ENCODE measurements around the gene GIPC3. TPM values are rescaled to one million over a fixed set of nuclear protein-coding genes. Genes with fewer than 3 reads are reported as not detected.
A peak's percentile ranks its signal among the peaks of the same experiment; 100 is the strongest.

The GIPC3 gene
- total RNA-seq, 2 donors from 2014 or later = 0.93 to 1.5 TPM

GRCh38 chr19:3536429-3537100 lies 48.7 kb upstream of the GIPC3 start:
- Mint-ChIP-seq H3K4me3 (no peak overlapping the region), H3K4me1 (no peaks in the 10 kb centered on the region), H3K27me3 (ENCODE audit: insufficient read depth) (no peaks in the 10 kb centered on the region), H3K36me3 (ENCODE audit: low read depth) (peaks cover 45% of the 10 kb centered on the region), H3K9me3 (no peaks in the 10 kb centered on the region), H3K27ac (no peak overlapping the region)
- DNase-seq = no peak
- TF ChIP-seq CTCF (conservative IDR thresholded peaks at IDR 0.05) = no peak
- Histone ChIP-seq H3K36me3 (ENCODE audit: control insufficient read depth, insufficient read depth, low read length) (peaks cover 30% of the 10 kb centered on the region), H3K9ac (ENCODE audit: extremely low read depth, low read length, poor library complexity, severe bottlenecking) (no peak overlapping the region), H3K4me1 (ENCODE audit: control insufficient read depth, insufficient read depth, low read length) (no peaks in the 10 kb centered on the region), H3K4me3 (ENCODE audit: low read length) (no peak overlapping the region), H3K27ac (ENCODE audit: low read depth, low read length) (peak overlapping the region; percentile 32), H3K9me3 (ENCODE audit: control insufficient read depth, low read length) (no peaks in the 10 kb centered on the region), H3K27me3 (ENCODE audit: control insufficient read depth, insufficient read depth, low read length, poor library complexity, severe bottlenecking) (no peaks in the 10 kb centered on the region)
- 95 to 98% methylated on average over 19 to 27 of the region's 27 CpGs for WGBS, 2 experiments (ENCODE audit: insufficient coverage in 1 of 2, insufficient read length in 1 of 2)

GRCh38 chr19:3537101-3537437 lies 48.2 kb upstream of the GIPC3 start:
- H3K4me3 ChIP-seq (ENCODE audit: low read length) = no peak overlapping the region
- H3K27ac ChIP-seq (ENCODE audit: low read depth, low read length) = no peak overlapping the region
- DNase-seq = no peak

GRCh38 chr19:3537438-3538240 lies 47.6 kb upstream of the GIPC3 start:
- peaks cover 41% of the 10 kb centered on the region for H3K36me3 Mint-ChIP-seq (ENCODE audit: low read depth)
- Histone ChIP-seq H3K9me3 (ENCODE audit: control insufficient read depth, low read length) (no peaks in the 10 kb centered on the region), H3K27ac (ENCODE audit: low read depth, low read length) (no peak overlapping the region), H3K4me3 (ENCODE audit: low read length) (no peak overlapping the region), H3K9ac (ENCODE audit: extremely low read depth, low read length, poor library complexity, severe bottlenecking) (no peak overlapping the region), H3K4me1 (ENCODE audit: control insufficient read depth, insufficient read depth, low read length) (no peaks in the 10 kb centered on the region), H3K36me3 (ENCODE audit: control insufficient read depth, insufficient read depth, low read length) (peaks cover 30% of the 10 kb centered on the region), H3K27me3 (ENCODE audit: control insufficient read depth, insufficient read depth, low read length, poor library complexity, severe bottlenecking) (no peaks in the 10 kb centered on the region)
- no peak for DNase-seq
- 92 to 97% methylated on average over 12 to 22 of the region's 22 CpGs for WGBS, 2 experiments (ENCODE audit: insufficient coverage in 1 of 2, insufficient read length in 1 of 2)
- no peaks in the 10 kb centered on the region for H3K9me3 Mint-ChIP-seq
- no peaks in the 10 kb centered on the region for H3K4me1 Mint-ChIP-seq
- no peaks in the 10 kb centered on the region for H3K27me3 Mint-ChIP-seq (ENCODE audit: insufficient read depth)
- H3K27ac Mint-ChIP-seq = no peak overlapping the region
- no peak overlapping the region for H3K4me3 Mint-ChIP-seq
- no peak for TF ChIP-seq CTCF (conservative IDR thresholded peaks at IDR 0.05)

More at GRCh38 chr19:3537101-3537437, 48.2 kb upstream of the GIPC3 start:
- no peak overlapping the region for H3K9ac ChIP-seq (ENCODE audit: extremely low read depth, low read length, poor library complexity, severe bottlenecking)
- H3K27me3 Mint-ChIP-seq (ENCODE audit: insufficient read depth) = no peaks in the 10 kb centered on the region
- no peaks in the 10 kb centered on the region for H3K9me3 Mint-ChIP-seq
- peaks cover 45% of the 10 kb centered on the region for H3K36me3 Mint-ChIP-seq (ENCODE audit: low read depth)
- no peaks in the 10 kb centered on the region for H3K4me1 Mint-ChIP-seq
- TF ChIP-seq CTCF (conservative IDR thresholded peaks at IDR 0.05) = no peak
- H3K27me3 ChIP-seq (ENCODE audit: control insufficient read depth, insufficient read depth, low read length, poor library complexity, severe bottlenecking) = no peaks in the 10 kb centered on the region
- no peaks in the 10 kb centered on the region for H3K9me3 ChIP-seq (ENCODE audit: control insufficient read depth, low read length)
- peaks cover 30% of the 10 kb centered on the region for H3K36me3 ChIP-seq (ENCODE audit: control insufficient read depth, insufficient read depth, low read length)
- no peak overlapping the region for H3K4me3 Mint-ChIP-seq
- WGBS, 2 experiments (ENCODE audit: insufficient coverage in 1 of 2, insufficient read length in 1 of 2) = 91 to 95% methylated on average over 8 to 13 of the region's 13 CpGs
- H3K4me1 ChIP-seq (ENCODE audit: control insufficient read depth, insufficient read depth, low read length) = no peaks in the 10 kb centered on the region
- H3K27ac Mint-ChIP-seq = no peak overlapping the region

Data from endodermal cell (in vitro differentiated cells).